GM19468 (cell line): ENCODE data around the gene RRM2.

Experiments used
- ATAC-seq: cut with Tn5 transposase; IDR thresholded peaks from one replicate; pipeline ENCODE4 v1.9.1; 2021; ENCODE audit warnings: mild to moderate bottlenecking, moderate library complexity, moderate number of reproducible peaks; ENCODE audit not compliant: unreplicated experiment; ENCODE audit errors: extremely low read depth

The RRM2 gene

DNA sequence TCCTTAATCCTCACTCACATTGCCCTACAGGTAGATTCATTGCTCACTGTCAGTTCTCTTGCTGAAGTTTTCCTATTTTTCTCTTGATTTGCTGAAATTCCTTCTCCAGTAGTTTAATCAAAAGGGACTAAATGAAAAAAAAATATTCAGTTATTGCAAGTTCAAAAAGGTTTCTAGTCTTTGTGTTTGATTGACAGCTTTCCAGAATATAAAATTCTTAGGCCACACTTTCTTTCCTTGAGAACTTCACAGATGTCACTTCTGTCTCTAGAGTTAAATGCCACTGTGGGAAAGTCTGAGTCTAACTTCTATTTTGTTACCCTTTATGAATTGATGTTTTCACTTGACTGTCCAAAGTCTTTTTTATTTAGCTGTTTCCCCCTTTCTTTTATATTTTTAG lies 25.7 kb downstream of the RRM2 start:
- ATAC-seq: no peak

DNA sequence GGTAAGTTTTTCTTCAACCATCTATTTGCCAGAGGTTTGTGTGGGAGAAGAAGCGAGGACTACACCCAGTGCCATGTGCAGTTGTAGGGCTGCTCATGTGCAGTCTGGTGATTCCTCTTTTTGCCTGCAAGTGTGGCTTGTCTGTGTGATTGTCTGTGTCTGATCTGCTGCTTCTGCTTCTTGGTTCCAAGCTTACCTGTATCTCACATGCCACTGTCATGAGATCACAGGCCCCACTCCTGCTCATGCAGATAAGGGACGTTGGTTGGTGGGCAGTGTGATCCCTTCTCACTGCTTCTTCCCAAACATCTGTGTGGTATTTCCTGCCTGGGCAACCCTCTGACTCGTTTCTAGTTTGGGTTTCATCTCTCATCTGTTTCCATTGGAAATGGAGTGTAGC lies 27.1 kb downstream of the RRM2 start:
- ATAC-seq: no peak

GRCh38 chr2:10150436-10150835 lies 27.9 kb downstream of the RRM2 start:
- no peak for ATAC-seq

DNA sequence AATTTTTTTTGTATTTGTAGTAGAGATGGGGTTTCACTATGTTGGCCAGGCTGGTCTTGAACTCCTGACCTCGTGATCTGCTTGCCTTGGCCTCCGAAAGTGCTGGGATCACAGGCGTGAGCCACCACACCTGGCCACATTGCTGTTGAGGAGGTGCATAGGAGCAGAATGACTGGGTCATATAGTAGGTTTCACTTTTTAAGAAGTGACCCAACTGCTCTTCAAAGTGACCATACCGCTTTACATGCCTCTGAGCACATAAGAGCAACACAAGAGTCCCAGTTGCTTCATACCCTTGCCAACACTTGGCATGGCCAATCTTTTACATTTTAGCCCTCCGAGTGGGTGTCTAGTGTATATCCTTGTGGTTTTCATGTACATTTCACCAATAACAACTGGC lies 28.9 kb downstream of the RRM2 start:
- no peak for ATAC-seq

- no peak for ATAC-seq
Observed at GRCh38 chr2:10157293-10157692, 34.8 kb downstream of the RRM2 start.

DNA sequence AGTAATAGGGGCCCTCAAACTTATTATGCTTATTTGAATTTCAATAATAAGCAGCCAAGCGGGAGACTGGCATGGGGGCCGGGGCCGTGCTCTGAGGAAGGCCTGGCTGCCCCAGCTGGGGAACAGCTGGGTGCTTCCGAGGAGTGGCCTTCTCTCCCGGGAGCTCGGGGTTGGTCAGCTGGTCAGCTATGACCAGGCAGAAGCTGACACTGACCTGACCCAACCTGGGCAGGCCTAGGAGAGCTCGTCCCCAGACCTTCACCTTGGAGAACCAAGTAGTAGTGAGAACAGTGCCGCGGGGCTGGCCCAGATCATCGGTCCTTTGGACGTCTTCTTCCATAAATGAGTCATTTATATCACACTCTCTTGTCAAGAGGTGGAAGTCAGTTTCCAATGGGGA lies 36.1 kb downstream of the RRM2 start:
- no peak for ATAC-seq

- ATAC-seq: no peak
Observed at GRCh38 chr2:10159086-10159485, 36.5 kb downstream of the RRM2 start.

DNA sequence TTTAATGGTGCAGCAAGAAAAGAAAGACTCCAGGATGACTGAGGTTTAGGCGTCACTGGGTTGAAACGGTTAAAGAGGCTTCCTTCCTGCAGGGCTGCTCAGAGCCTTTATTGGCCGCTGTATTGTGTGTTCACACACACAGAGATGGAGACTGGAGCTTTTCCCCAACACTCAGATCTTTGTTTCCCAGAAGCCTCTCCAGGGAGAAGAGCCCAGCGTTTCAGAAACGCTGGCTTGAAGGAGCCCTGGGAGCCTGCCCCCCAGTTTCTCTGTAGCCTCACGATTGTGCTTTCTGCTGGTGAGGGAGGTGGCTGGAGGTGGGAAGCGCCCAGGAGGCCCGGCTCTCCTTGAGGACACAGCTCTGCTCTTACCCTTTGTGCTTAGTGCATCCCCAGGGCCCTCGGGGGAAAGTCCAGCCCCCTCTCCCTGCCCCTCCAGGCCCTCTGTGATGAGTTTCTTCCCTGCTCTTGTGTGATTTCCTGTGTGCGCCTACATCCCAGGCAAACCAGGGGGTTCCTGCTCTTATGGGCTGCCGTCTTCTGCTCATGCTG lies 37.1 kb downstream of the RRM2 start:
- no peak for ATAC-seq

DNA sequence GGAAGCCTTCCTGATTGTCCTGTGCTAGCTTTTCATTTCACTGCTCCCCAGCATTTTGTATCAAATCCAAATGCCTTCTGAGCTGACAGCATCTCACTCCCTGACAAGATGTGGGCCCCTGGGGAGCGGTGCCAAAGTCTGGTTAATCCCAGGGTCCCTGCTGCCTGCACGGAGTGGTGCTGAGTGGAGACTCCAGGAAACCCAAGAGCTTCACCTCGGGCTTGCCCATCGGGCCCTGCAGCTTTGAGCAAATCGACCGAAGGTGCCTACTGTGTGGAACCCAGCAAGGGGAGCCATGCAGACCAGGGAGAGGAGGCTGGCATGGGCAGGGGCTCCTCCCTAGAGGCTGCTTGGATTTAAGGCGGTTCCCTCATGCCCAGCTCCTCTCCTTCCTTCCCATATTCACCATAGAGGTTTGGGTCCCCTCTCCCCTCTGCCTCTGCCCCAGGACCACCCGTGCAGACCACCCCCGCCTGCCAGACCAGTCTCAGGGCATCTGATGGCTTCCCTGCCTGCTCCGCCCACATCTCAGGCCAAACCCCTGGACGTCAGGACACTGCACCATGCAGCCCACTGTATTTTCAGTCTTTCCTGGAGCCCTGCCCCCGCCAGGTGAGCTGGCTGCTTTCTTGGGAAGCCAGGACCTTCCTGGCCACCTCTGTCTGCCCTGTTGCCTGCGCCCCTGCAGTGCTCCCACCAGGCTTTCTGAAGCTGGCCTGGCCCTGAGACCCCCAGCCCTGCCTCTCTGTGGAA lies 37.8 kb downstream of the RRM2 start:
- ATAC-seq: no peak

DNA sequence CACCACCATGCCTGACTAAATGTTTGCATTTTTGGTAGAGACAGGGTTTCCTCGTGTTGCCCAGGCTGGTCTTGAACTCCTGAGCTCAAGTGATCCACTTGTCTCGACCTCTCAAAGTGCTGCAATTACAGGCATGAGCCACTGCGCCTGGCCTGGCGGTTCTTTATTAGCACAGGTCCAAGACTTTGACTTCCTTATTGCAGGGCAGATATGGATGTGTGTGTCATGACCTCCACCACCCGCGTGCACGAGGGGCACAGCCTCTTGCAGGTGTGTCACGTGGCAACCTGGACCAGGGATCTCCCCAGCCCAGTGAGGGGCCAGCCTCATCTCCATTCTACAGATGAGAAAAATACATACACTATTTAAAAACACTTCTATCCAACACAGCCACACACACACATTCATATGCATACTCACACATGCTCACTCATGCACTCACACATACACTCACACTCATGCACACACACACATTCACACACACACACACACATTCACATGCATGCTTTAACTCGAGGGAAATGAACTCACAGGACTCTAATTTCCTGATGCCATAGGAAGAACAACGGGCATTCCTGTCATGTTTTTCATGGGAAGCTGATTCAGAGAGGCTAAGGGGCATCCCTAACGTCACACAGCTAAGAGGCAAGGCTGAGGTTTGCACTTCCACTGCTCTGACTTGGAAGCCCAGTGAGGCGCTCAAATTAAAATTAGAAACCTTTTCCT lies 38.8 kb downstream of the RRM2 start:
- ATAC-seq: no peak

DNA sequence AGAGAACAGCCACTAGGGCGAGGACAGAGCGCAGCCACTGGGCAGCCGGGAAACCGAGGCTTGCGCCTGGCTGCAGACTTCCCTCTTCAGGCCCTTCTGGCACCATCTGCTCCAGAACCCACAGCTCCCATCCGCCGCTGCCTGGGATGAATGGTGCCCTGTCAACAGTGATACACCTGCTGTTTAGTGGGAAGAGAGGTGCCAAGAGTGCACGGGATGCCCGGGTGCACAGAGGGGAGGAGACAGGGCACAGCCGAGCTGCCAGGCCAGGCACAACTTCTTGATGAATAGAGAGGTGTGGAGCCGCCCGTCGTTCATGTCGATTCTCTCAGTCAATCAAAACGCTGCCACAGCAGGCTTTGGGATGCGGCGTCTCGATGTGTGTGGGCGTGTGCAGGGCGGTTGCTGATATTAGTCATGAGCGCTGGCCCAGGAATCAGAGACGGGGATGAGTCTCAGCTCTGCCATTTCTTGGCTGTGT lies 39.5 kb downstream of the RRM2 start:
- ATAC-seq: no peak

DNA sequence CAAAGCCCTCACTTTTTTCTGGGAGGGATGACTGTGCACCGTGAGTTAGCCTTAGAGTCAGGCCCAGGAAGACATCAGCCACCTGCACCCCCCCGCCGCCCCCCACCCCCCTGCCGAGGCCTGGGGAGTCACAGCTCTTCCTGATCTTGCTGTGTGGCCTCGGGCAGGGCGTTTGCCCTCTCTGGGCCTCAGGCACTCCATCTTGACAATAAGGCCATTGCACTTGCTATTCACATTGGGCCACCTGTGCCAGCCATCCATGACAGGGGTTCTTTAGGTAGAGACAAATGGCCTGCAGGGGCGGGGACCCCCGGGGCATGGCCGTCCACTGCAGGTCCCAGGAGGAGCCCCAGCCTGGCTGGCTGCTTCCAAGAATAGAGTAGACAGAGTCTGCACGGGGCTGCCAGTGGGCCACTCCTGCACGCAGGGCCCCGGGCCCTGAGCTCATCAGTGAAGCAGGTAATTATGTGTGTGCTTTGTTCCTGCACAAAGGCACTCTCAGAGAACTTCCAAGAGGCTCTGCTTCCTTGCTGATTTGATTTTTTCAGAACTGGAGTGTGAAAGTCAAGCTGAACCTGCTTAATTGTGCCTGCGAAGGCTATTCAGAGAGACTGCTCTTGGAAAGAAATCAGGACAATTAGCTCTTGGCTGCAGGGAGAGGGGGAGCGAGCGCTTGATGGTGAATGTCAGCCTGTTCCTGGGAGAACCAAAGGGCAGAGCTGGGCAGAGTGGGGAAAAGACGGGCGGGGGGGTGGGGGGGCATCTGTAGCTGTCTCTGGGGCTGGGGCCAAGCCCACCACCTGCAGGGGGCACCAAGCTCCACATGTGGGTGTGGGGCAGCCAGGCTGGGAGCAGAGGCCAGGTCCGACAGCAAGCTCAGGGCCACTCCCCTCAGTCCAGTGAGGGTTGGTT lies 40.3 kb downstream of the RRM2 start:
- ATAC-seq: no peak

DNA sequence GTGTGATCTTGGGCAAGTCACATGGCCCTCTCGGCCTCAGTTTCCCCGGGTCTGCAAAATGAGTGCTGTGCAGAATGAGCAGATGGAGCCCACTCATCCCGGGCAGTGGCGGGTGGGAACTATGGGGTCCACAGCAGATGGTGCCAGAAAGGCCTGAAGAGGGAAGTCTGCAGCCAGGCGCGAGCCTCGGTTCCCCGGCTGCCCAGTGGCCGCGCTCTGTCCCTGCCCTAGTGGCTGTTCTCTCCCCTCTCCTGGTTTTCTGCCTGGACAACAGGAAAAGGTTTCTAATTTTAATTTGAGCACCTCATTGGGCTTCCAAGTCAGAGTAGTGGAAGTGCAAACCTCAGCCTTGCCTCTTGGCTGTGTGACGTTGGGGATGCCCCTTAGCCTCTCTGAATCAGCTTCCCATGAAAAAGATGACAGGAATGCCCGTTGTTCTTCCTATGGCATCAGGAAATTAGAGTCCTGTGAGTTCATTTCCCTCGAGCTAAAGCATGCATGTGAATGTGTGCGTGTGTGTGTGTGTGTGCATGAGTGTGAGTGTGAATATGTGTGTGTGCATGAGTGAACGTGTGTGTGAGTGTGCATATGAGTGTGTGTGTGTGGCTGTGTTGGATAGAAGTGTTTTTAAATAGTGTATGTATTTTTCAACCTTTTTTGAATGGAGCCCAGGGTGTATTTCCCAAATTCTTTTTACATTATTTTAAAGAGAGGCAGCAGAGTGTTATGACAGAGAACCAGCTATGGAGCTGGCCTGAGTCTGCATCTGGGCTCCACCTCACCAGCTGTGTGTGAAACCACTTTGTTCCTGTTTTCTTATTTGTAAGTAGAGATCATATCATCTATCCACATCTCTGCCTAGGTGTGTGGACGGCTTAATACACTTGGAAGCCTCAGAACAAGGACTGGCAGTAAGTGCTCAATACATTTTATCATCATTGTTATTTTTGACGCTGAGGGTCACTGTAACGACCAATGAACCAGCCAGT lies 41.3 kb downstream of the RRM2 start:
- no peak for ATAC-seq

DNA sequence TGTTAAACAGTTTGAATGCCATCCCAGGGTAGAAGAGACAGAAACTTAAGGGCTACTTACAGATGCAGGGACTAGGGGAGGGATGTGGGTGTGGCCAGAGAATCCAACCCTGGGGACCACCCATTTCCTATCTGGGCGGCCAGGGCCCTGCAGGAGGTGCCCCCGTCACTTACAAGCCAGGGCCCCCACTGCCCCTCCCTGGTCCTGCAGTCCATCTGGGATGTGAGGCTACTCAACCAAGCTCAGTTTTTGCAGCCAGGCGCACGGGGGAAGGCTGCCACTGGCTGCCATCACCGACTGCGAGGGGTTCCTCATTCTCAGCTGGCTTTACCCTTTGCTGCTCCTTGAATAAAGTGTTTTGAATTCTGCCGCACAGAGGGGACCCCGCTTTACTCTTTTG lies 42.1 kb downstream of the RRM2 start:
- no peak for ATAC-seq

- no peak for ATAC-seq
Observed at GRCh38 chr2:10165282-10165681, 42.7 kb downstream of the RRM2 start.

GRCh38 chr2:10165861-10166675 lies 43.5 kb downstream of the RRM2 start:
- ATAC-seq: no peak

GRCh38 chr2:10166676-10167292 lies 44.2 kb downstream of the RRM2 start:
- no peak for ATAC-seq

GRCh38 chr2:10167316-10167715 lies 44.8 kb downstream of the RRM2 start:
- no peak for ATAC-seq
